Measurements from ENCODE around the gene DLG2.

DNA sequence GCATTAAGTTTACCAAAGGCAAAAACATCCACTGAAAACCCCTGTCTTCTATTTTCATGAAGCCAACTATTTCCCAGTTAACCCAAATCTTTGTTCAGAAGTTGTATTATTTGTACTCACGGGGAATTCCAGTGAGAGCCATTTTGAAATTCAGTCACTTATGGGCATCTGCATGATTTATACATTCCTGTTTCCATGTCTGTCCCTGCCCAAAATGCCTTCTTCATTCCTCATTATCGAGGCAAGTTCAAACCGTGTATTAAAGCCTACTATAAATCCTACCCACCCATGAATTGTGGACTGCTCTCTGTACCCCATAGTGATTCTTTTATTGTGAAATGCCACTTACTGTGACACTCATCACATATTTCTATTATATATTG, 772.7 kb downstream of the DLG2 start:
- TF ChIP-seq RAD21 (IDR thresholded peaks at IDR 0.05) (no peak), GABPA (IDR thresholded peaks at IDR 0.05 in 1 of 2, conservative IDR thresholded peaks at IDR 0.05 in 1 of 2) (no peak), JUND (IDR thresholded peaks at IDR 0.05) (no peak)
- TF ChIP-seq, protein P1, sequence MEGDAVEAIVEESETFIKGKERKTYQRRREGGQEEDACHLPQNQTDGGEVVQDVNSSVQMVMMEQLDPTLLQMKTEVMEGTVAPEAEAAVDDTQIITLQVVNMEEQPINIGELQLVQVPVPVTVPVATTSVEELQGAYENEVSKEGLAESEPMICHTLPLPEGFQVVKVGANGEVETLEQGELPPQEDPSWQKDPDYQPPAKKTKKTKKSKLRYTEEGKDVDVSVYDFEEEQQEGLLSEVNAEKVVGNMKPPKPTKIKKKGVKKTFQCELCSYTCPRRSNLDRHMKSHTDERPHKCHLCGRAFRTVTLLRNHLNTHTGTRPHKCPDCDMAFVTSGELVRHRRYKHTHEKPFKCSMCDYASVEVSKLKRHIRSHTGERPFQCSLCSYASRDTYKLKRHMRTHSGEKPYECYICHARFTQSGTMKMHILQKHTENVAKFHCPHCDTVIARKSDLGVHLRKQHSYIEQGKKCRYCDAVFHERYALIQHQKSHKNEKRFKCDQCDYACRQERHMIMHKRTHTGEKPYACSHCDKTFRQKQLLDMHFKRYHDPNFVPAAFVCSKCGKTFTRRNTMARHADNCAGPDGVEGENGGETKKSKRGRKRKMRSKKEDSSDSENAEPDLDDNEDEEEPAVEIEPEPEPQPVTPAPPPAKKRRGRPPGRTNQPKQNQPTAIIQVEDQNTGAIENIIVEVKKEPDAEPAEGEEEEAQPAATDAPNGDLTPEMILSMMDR (IDR thresholded peaks at IDR 0.05; ENCODE audit: low read depth, low read length, missing input control) = no peak
- TF ChIP-seq, protein P2, sequence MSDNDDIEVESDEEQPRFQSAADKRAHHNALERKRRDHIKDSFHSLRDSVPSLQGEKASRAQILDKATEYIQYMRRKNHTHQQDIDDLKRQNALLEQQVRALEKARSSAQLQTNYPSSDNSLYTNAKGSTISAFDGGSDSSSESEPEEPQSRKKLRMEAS (IDR thresholded peaks at IDR 0.05) = no peak
